ENCODE measurements around the gene SORCS2.

SORCS2 gene

GRCh38 chr4:7767966-7768365 lies 575.6 kb downstream of the SORCS2 start:
- DNase-seq (ENCODE audit: low read depth): no peak

- no peak for DNase-seq (ENCODE audit: low read depth)
Observed at GRCh38 chr4:7768736-7769135, 576.4 kb downstream of the SORCS2 start.

- no peak for DNase-seq (ENCODE audit: low read depth)
Observed at GRCh38 chr4:7769396-7770223, 577.3 kb downstream of the SORCS2 start.

- DNase-seq (ENCODE audit: low read depth): no peak
Observed at GRCh38 chr4:7770224-7771050, 578.1 kb downstream of the SORCS2 start.

- no peak for DNase-seq (ENCODE audit: low read depth)
Observed at GRCh38 chr4:7771056-7771455, 578.7 kb downstream of the SORCS2 start.

- no peak for DNase-seq (ENCODE audit: low read depth)
Observed at GRCh38 chr4:7771541-7772507, 579.5 kb downstream of the SORCS2 start.

- DNase-seq (ENCODE audit: low read depth): no peak
Observed at GRCh38 chr4:7772711-7773385, 580.5 kb downstream of the SORCS2 start.

- no peak for DNase-seq (ENCODE audit: low read depth)
Observed at GRCh38 chr4:7773401-7774180, 581.3 kb downstream of the SORCS2 start.

- DNase-seq (ENCODE audit: low read depth): no peak
Observed at GRCh38 chr4:7774301-7775294, 582.3 kb downstream of the SORCS2 start.

GRCh38 chr4:7775396-7775795 lies 583.1 kb downstream of the SORCS2 start:
- no peak for DNase-seq (ENCODE audit: low read depth)

GRCh38 chr4:7777017-7777710 lies 584.8 kb downstream of the SORCS2 start:
- DNase-seq (ENCODE audit: low read depth): no peak

GRCh38 chr4:7777871-7778509 lies 585.7 kb downstream of the SORCS2 start:
- DNase-seq (ENCODE audit: low read depth): no peak

- DNase-seq (ENCODE audit: low read depth): no peak
Observed at GRCh38 chr4:7778510-7779431, 586.4 kb downstream of the SORCS2 start.

- DNase-seq (ENCODE audit: low read depth): no peak
Observed at GRCh38 chr4:7779432-7779768, 587.1 kb downstream of the SORCS2 start.

- DNase-seq (ENCODE audit: low read depth): no peak
Observed at GRCh38 chr4:7780751-7781348, 588.5 kb downstream of the SORCS2 start.

GRCh38 chr4:7781366-7781765 lies 589.0 kb downstream of the SORCS2 start:
- no peak for DNase-seq (ENCODE audit: low read depth)

GRCh38 chr4:7781993-7782392 lies 589.7 kb downstream of the SORCS2 start:
- no peak for DNase-seq (ENCODE audit: low read depth)
